ENCODE results near the gene TBX18. TPM values are rescaled to one million over a fixed set of nuclear protein-coding genes. Genes with fewer than 3 reads are reported as not detected.

Gene TBX18
- total RNA-seq, 2 experiments from 2014 or later = not detected

DNA sequence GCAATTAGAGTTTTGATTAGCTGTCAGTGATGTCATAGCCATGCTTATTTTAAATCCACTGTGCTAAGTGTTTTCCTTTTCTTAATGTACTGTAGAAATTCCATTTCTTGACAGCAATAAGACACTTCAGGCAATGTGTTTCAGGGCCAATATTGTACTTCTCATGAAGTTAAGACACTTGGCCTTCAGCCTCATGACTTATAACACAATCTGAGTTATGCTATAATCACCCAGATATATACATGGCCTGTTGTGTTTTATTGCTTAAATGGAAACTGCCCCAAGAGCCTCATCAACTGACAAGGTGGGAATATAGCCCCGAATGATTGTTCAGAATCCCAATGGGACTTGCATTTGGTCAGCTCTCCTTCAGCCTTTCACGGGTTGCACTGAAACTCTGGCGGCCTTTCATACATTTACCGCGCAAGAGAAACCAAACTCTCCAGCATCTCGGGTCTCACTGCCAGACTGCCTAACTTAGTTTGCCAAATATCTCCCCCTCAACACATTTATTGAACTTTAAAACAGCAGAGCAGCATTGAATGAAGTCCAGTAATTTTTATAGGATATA, 44.2 kb upstream of the TBX18 start:
- H4K20me1 ChIP-seq (ENCODE audit: insufficient read depth, low read length) = no peaks in the 10 kb centered on the region
- intact Hi-C loops (cut with micrococcal nuclease; ENCODE audit: unreplicated experiment) = no loop called here

DNA sequence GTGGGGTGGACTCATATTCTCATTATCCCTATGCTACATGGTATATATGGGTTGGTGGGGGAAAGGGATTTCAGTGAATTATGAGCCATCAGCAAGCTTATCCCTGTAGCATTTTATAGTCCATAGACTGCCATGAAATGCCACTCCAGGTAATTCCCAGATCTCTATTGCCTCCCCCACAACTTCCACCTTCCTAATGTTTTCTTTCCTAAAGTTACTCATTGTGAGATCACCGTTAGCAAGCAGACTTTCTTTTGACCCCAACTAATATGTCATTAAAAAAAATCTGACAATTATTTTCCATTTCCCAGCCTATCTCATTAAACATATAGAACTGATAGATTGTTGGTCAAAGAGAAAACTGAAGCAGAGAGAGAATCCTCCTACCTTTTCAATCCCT, 40.7 kb upstream of the TBX18 start:
- H3K4me3 ChIP-seq (ENCODE audit: low read depth, low read length, poor library complexity, severe bottlenecking) = no peak overlapping the region
- no peaks in the 10 kb centered on the region for H3K79me2 ChIP-seq (ENCODE audit: insufficient read depth, low read depth, low read length)
- no peak for DNase-seq (ENCODE audit: low spot score)
- no peaks in the 10 kb centered on the region for H3K9me2 ChIP-seq (ENCODE audit: insufficient read depth, low read length)
- H3K9me3 ChIP-seq (ENCODE audit: low read length) = no peaks in the 10 kb centered on the region
- no peaks in the 10 kb centered on the region for H3K36me3 ChIP-seq (ENCODE audit: insufficient read depth, low read length)
- H3K4me2 ChIP-seq (ENCODE audit: low read length) = no peak overlapping the region
- no TSS peak for BruUV-seq (replicated peaks)
- TF ChIP-seq EZH2phosphoT487 (IDR thresholded peaks at IDR 0.05; ENCODE audit: borderline replicate concordance, low read depth, low read length) = no peak
- TF ChIP-seq, protein P1, sequence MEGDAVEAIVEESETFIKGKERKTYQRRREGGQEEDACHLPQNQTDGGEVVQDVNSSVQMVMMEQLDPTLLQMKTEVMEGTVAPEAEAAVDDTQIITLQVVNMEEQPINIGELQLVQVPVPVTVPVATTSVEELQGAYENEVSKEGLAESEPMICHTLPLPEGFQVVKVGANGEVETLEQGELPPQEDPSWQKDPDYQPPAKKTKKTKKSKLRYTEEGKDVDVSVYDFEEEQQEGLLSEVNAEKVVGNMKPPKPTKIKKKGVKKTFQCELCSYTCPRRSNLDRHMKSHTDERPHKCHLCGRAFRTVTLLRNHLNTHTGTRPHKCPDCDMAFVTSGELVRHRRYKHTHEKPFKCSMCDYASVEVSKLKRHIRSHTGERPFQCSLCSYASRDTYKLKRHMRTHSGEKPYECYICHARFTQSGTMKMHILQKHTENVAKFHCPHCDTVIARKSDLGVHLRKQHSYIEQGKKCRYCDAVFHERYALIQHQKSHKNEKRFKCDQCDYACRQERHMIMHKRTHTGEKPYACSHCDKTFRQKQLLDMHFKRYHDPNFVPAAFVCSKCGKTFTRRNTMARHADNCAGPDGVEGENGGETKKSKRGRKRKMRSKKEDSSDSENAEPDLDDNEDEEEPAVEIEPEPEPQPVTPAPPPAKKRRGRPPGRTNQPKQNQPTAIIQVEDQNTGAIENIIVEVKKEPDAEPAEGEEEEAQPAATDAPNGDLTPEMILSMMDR (conservative IDR thresholded peaks at IDR 0.05; ENCODE audit: low read length) = no peak
- ChIA-PET POLR2A (no interaction called here), CTCF (ENCODE audit: unreplicated experiment) (no interaction called here)
- H4K20me1 ChIP-seq (ENCODE audit: insufficient read depth, low read length) = no peaks in the 10 kb centered on the region
- H3K4me1 ChIP-seq (ENCODE audit: insufficient read depth, low read length, poor library complexity, severe bottlenecking) = no peaks in the 10 kb centered on the region
- intact Hi-C loops (cut with micrococcal nuclease; ENCODE audit: unreplicated experiment) = no loop called here
- no peak overlapping the region for H2AFZ ChIP-seq (ENCODE audit: low read length)
- no peak overlapping the region for H3K27ac ChIP-seq (ENCODE audit: low read depth, low read length, poor library complexity, severe bottlenecking)

More for the DNA sequence above, 44.2 kb upstream of the TBX18 start:
- Histone ChIP-seq H3K79me2 (ENCODE audit: insufficient read depth, low read depth, low read length) (no peaks in the 10 kb centered on the region), H3K4me2 (ENCODE audit: low read length) (no peak overlapping the region), H3K4me1 (ENCODE audit: insufficient read depth, low read length, poor library complexity, severe bottlenecking) (no peaks in the 10 kb centered on the region), H3K9me3 (ENCODE audit: low read length) (no peaks in the 10 kb centered on the region), H3K36me3 (ENCODE audit: insufficient read depth, low read length) (no peaks in the 10 kb centered on the region), H3K27ac (ENCODE audit: low read depth, low read length, poor library complexity, severe bottlenecking) (no peak overlapping the region), H2AFZ (ENCODE audit: low read length) (no peak overlapping the region), H3K4me3 (ENCODE audit: low read depth, low read length, poor library complexity, severe bottlenecking) (no peak overlapping the region), H3K9me2 (ENCODE audit: insufficient read depth, low read length) (no peaks in the 10 kb centered on the region)
- TF ChIP-seq, protein P1 (conservative IDR thresholded peaks at IDR 0.05; ENCODE audit: low read length) = no peak
- no peak for TF ChIP-seq EZH2phosphoT487 (IDR thresholded peaks at IDR 0.05; ENCODE audit: borderline replicate concordance, low read depth, low read length)
- ChIA-PET CTCF (ENCODE audit: unreplicated experiment) (no interaction called here), POLR2A (no interaction called here)
- DNase-seq (ENCODE audit: low spot score) = no peak
- no TSS peak for BruUV-seq (replicated peaks)

DNA sequence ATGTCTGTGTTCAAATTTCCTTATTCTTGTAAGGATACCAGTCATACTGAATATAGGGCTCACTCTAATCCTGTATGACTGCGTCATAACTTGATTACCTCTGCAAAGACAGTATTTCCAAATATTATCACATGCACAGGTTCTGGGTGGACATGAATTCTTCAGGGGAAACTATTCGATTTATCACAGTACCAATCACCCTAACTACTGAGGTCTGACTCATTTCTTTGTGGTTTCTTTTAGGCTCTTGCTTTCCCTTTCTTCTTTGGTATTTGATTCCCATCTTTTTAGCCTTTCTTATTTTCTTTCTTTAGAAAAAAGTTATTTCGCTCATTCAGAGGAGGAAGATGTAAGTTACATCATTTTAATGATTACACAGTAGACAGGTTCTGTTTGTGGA, 40.3 kb upstream of the TBX18 start:
- TF ChIP-seq EZH2phosphoT487 (IDR thresholded peaks at IDR 0.05; ENCODE audit: borderline replicate concordance, low read depth, low read length) = no peak
- TF ChIP-seq, protein P1 (conservative IDR thresholded peaks at IDR 0.05; ENCODE audit: low read length) = no peak
- Histone ChIP-seq H3K4me2 (ENCODE audit: low read length) (no peak overlapping the region), H2AFZ (ENCODE audit: low read length) (no peak overlapping the region), H3K36me3 (ENCODE audit: insufficient read depth, low read length) (no peaks in the 10 kb centered on the region), H3K4me3 (ENCODE audit: low read depth, low read length, poor library complexity, severe bottlenecking) (no peak overlapping the region), H3K79me2 (ENCODE audit: insufficient read depth, low read depth, low read length) (no peaks in the 10 kb centered on the region), H3K9me3 (ENCODE audit: low read length) (no peaks in the 10 kb centered on the region), H3K9me2 (ENCODE audit: insufficient read depth, low read length) (no peaks in the 10 kb centered on the region), H4K20me1 (ENCODE audit: insufficient read depth, low read length) (no peaks in the 10 kb centered on the region), H3K4me1 (ENCODE audit: insufficient read depth, low read length, poor library complexity, severe bottlenecking) (no peaks in the 10 kb centered on the region), H3K27ac (ENCODE audit: low read depth, low read length, poor library complexity, severe bottlenecking) (no peak overlapping the region)
- CTCF ChIA-PET (ENCODE audit: unreplicated experiment) = no interaction called here
- DNase-seq (ENCODE audit: low spot score) = no peak
- no TSS peak for BruUV-seq (replicated peaks)
- POLR2A ChIA-PET = interaction anchor here (0.6 kb wide), 1 partner anchor 1341 kb away, joined by 3 read pairs; no protein-coding TSS in a partner anchor
- intact Hi-C loops (cut with micrococcal nuclease; ENCODE audit: unreplicated experiment) = no loop called here
